ENCODE results near the gene WRAP73.

The WRAP73 gene

GRCh38 chr1:3681231-3681897, 31.5 kb upstream of the WRAP73 start:
- DNase-seq = no peak

- DNase-seq = no peak
These were observed 30.8 kb upstream of the WRAP73 start for GRCh38 chr1:3680488-3681230.

- no peak for DNase-seq
These were observed 30.0 kb upstream of the WRAP73 start for GRCh38 chr1:3679799-3680453.

- no peak for DNase-seq
These were observed 29.2 kb upstream of the WRAP73 start for GRCh38 chr1:3679098-3679555.

- no peak for DNase-seq
These were observed 28.6 kb upstream of the WRAP73 start for GRCh38 chr1:3678361-3679097.

- DNase-seq = no peak
These were observed 27.6 kb upstream of the WRAP73 start for GRCh38 chr1:3677484-3677883.

GRCh38 chr1:3676581-3677470, 26.9 kb upstream of the WRAP73 start:
- no peak for DNase-seq

- no peak for DNase-seq
These were observed 25.5 kb upstream of the WRAP73 start for GRCh38 chr1:3675436-3675835.

- DNase-seq = no peak
These were observed 24.5 kb upstream of the WRAP73 start for GRCh38 chr1:3674100-3675094.

- no peak for DNase-seq
These were observed 23.6 kb upstream of the WRAP73 start for GRCh38 chr1:3673381-3674099.

GRCh38 chr1:3672971-3673361, 23.1 kb upstream of the WRAP73 start:
- no peak for DNase-seq

- DNase-seq = no peak
These were observed 22.5 kb upstream of the WRAP73 start for GRCh38 chr1:3672231-3672970.

- no peak for DNase-seq
These were observed 21.7 kb upstream of the WRAP73 start for GRCh38 chr1:3671371-3672180.

- DNase-seq = no peak
These were observed 20.9 kb upstream of the WRAP73 start for GRCh38 chr1:3670823-3671265.

GRCh38 chr1:3669971-3670431, 20.1 kb upstream of the WRAP73 start:
- DNase-seq = no peak

- no peak for DNase-seq
These were observed 19.5 kb upstream of the WRAP73 start for GRCh38 chr1:3669421-3669821.

GRCh38 chr1:3668585-3669300, 18.8 kb upstream of the WRAP73 start:
- no peak for DNase-seq

- no peak for DNase-seq
These were observed 18.2 kb upstream of the WRAP73 start for GRCh38 chr1:3668148-3668547.
